Measurements from ENCODE around the gene ZDHHC17.
"Not testable (repeated sequence)": the region's sequence is repeated elsewhere in the genome, so short reads cannot be mapped to it uniquely, and the experiment has no call there.

ZDHHC17 gene

DNA sequence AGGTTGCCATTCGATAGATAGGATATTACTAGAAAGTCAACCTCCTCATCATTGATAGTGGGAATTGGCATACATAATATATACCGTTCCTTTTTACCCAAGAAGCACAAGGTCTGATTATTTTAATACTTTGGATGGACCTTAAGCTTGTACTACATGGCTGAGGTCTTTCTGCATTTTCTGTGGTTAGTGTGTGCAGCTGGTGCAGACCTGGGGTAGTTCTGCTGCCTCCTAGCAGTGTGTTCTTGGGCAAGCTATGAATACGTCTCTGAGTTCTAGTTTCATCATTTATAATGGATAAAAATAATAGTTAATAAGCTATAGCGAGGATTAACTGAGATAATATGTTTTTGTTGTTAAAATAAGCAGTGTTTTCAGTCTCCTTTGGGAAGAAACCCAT, 2.2 kb downstream of the ZDHHC17 start:
- no peak for DNase-seq (ENCODE audit: low read depth in 2 of 2)

DNA sequence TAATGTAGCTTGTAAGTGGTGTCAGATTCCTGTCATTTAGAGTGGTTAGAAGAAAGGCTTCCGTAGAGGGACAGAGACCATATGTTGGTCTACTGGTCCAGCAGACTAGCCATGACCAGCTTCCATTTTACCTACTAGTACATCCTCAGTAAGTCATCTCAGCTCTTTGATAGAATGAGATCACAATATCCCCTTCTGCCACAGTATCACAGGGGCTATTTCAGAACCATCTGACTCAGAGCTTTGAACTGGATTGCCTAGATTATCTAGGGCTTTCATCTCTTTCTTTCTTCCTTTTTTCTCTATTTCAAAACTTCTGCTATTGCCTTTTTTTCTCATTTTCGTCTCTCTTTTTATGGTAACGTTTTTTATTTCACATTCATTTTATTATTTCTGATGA, 4.7 kb downstream of the ZDHHC17 start:
- no peak for DNase-seq (ENCODE audit: low read depth in 2 of 2)

DNA sequence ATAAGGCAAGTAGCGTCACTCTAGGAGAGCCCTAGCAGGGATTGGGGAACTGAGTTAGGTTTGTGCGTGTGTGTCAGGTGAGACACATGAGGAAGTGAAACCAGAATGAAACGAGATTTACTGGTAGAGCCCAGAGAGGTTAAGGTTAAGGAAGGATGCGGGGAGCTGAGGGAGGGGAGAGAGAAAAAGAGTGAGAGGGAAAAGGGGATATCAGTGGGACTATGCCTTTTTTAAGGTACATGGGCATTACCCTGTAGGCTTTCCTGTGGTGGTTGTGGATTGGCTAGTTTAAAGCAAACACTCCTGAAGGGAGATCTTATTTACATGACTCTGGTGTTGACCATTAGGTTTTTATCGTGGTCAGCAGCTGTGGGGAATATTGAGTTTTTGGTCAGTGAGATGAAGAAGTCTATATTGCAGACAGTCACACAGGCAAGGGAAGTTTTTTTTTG, 13.9 kb downstream of the ZDHHC17 start:
- no peak for DNase-seq (ENCODE audit: low read depth in 2 of 2)

DNA sequence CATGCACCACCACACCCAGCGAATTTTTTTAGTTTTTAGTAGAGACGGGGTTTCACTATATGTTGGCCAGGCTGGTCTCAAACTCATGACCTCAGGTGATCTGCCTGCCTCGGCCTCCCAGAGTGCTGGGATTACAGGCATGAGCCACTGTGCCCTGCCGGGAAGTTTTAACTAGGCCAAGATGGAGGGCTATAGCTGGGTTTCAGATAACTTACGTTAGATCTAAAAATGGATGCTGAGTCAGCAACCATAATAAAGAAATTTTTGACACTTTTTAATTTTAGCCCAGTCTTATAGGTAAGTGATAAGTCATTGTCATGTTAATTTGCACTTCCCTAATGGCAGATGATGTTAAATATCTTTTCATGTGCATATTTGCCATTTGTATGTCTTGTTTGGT, 14.4 kb downstream of the ZDHHC17 start:
- no peak for DNase-seq (ENCODE audit: low read depth in 2 of 2)

DNA sequence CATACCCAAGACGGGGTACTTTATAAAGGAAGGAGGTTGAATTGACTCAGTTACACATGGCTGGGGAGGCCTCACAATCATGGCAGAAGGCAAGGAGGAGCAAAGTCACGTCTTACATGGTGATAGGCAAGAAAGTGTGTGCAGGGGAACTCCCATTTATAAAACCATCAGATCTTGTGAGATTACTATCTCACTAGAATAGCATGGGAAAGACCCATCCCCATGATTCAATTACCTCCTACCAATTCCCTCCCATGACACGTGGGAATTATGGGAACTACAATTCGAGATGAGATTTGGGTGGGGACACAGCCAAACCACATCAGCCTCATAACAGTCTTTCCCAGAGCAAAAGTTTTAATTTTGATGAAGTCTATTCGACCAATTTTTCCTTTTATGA, 15.4 kb downstream of the ZDHHC17 start:
- not testable (repeated sequence) for DNase-seq (ENCODE audit: low read depth in 2 of 2)

DNA sequence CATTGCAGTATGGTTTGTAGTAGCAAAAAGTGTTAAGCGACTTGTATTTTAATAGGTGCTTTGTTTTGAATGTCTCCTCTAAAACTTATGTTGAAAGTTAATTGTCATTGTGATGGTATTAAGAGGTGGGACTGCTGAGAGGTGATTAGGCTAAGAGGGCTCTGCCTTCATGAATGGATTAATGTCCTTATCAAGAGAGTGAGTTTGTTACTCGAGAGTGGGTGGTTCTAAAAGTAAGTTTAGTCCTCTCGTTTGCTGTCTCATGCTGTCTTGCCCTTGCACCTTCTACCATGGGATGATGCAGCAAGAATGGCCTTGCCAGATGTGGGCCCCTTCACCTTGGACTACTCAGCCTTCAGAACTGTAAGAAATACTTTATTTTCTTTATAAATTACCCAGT, 17.4 kb downstream of the ZDHHC17 start:
- no peak for DNase-seq (ENCODE audit: low read depth in 2 of 2)

DNA sequence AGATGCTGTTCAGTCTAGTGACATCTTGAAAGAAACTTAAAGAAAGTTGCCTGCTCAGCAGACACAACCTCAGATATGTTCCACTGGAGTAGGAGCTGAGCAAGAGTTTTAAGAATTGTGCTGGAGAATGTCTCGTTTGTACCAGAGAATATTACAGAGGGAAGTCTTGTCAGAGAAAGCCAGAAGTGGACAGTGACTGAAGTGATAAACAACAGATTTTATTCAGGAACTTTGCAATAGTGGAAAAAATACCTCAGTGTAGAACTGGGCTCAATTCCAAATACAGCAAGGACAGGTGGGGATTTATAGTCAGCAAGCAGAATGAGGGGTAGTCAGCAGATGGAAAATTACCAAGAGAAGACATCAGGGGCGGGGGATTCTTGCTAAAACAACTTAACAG, 18.6 kb downstream of the ZDHHC17 start:
- DNase-seq (ENCODE audit: low read depth in 2 of 2), result no peak

DNA sequence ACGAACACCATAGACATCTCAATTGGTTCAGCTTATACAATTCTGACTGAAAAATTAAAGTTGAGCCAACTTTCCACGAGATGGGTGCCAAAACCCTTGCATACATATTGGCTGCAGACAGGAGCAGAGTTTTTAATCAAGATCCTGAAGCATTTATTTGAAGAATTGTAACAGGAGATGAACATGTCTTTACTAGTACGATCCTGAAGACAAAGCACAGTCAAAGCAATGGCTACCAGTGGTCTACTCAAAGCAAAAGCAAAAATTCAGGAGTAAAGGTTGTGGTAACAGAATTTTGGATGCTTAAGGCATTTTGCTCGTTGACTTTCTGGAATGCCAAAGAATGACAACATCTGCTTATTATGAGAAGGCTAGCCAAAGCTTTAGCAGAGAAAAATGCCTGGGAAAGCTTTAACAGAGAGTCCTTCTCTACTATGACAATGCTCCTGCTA, 20.7 kb downstream of the ZDHHC17 start:
- DNase-seq (ENCODE audit: low read depth in 2 of 2), result no peak

DNA sequence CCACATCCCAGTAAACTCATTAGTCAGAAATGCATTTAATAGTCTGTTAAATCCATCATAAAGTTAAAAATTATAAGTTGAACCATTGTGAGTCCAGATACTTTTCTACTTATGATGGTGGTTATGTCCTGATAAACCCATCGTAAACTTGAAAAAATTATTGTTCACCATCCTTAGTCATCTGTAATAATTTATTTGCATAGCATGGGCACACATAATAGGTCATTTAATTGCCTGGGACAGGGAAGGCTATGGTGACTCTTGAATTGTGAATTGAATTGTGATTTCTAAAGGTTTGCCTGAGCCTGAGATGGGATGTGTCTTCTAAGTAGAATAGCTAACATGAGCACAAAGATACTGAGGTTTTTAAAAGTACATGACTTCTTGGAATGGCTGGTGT, 21.5 kb downstream of the ZDHHC17 start:
- no peak for DNase-seq (ENCODE audit: low read depth in 2 of 2)

DNA sequence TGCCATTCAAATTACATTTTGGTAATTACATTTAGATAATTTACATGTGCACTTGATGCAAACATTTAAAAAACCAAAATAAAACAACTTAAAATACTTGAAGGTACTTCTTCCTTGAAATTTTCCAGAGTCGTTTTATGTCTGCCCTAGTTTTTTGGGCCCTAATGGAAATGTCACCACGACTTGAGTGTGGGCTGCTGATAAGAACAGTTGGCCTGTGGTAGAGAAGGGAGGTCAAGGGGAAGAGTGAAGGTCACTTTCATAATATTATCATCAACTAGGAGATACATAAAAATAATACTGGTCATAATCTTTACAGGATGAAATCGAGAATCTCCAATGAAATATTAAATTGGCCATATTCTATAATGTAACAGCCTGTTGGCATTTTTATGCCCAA, 23.1 kb downstream of the ZDHHC17 start:
- DNase-seq (ENCODE audit: low read depth in 2 of 2), result no peak

DNA sequence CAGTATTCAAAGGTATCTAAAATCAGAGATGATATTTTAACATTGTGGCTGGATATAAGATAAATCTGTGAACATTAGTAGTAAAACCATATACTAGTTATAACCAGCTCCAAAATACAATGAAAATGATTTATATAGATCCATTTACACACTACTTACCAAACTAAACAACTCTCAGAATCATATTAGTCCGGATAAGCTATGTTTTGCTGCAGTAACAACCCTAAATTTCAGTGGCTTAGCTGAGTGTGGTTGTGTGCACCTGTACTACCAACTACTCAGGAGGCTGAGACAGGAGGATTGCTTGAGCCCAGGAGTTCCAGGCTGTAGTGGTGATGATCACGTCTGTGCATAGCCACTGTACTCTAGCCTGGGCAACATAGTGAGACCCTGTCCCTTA, 23.8 kb downstream of the ZDHHC17 start:
- DNase-seq (ENCODE audit: low read depth in 2 of 2), result no peak

DNA sequence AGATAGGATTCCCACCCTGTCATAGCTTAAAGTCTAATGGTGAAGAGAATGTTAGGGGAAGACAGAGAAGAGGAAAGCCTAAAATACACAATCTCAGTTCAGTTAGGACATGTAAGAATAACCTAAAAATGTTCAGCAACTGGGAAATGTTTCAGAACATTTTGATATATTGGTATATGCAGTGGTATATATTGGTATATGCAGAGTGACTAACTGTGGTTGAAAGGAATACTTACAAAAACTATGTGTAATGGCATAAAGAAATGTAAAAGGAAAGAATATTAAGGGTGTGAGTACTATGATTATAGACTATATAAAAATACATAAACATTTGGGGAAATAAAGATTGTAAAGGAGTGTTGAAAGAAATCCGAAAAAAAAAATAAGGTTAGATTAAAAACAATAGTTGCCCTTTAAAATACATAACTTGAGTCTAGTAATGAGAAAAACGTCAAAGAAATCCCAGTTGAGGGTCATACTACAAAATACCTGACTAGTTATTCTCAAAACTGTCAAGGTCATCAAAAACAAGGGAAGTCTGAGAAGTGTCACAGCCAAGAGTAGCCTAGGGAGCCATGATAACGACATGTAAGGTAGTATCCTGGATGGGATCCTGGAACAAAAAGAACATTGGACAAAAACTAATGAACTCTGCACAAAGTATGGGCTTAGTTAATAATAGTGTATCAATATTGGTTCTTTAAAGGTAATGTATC, 25.6 kb downstream of the ZDHHC17 start:
- DNase-seq (ENCODE audit: low read depth in 2 of 2), result no peak

DNA sequence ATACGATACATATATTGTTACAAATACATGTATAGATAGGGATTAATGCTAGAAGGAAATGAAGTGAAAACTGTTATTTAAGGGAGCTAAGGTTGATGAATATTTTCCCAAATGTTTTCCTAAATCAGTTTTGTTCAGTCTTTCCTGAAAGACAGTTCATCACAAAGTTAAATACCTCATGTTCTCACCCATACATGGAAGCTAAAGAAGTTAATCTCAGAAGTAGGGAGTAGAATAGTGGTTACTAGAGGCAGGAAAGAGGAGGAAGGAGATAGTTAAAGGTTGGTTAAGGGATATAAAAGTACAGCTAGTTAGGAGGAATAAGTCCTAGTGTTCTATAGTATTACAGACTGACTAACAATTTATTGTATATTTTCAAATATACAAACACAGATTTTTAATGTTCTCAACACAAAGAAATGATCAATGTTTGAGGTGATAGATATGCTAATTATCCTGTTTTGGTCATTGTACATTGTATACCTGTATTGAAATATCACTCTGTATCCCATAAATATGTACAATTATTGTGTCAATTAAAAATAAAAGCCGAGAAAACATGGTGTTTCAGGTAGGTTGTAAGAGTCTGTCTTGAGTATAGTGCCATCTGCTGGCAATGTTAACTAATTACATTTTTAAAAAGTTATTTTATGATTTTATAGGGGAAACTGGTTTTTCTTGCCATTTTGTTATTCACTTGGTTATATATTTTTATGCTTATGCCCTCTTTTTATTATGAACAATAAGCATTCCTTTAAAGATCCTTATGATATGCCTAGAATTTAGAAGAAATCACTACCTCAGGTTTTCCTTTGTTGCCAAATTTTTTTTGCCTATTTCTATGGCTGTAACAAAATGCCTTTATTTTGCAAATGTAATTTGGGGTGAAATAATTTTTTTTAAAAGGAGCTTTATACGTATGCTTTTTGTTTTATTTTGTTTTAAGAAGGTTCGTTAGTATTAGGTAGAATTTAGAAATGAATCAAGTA, 26.9 kb downstream of the ZDHHC17 start:
- no peak for DNase-seq (ENCODE audit: low read depth in 2 of 2)

DNA sequence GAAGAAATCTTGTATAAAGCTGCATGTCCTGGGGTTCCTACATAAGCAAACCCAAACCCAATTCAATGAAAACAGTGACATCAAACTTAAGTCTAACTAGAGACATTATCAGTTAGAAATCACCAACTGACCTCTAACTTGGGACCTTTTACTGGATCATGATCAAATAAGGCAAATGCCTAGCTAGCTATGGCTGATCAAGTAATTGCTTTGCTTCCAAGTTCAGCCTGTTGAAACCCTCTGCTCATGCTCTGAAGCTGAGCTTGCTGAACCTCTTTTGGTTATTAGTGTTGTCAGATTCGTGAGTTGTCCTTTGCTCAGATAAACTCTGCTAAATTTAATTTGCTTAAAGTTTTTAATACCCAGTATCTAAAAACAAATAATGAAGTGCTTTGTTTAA, 28.9 kb downstream of the ZDHHC17 start:
- DNase-seq (ENCODE audit: low read depth in 2 of 2), result no peak

DNA sequence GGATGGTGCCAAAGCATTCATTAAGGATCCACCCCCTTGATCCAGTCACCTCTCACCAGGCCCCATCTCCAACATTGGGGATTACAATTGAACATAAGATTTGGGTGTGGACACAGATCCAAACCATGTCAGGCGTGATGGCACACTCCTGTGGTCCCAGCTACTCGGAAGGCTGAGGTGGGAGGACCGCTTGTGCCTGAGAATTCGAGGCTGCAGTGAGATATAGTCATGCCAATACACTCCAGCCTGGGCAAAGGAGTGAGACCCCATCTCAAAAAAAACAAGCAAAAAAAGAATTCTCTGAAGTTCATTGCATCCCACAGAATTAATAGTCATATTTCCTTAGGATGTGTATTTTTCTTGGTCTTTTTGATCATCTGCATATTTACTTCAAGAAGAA, 34.9 kb downstream of the ZDHHC17 start:
- no peak for DNase-seq (ENCODE audit: low read depth in 2 of 2)

DNA sequence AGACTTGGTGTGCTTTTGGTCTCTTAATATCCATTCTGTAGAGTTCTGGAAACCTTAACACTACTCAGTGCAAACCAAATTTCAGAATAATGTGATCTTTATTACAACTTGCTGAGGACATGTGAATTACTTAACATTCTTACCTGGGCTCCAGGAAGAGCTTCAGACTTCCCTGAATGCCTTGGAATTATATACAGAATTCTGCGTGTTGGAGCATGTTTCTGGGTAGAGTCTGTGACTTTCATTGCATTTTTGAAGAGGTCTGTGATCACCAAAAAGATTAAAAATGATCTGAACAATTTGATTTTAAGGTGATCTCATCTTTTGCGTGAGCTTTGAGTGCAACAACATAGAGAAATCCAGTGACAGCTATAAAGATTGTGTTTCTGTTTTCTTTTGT, 35.4 kb downstream of the ZDHHC17 start:
- DNase-seq (ENCODE audit: low read depth in 2 of 2), result no peak

DNA sequence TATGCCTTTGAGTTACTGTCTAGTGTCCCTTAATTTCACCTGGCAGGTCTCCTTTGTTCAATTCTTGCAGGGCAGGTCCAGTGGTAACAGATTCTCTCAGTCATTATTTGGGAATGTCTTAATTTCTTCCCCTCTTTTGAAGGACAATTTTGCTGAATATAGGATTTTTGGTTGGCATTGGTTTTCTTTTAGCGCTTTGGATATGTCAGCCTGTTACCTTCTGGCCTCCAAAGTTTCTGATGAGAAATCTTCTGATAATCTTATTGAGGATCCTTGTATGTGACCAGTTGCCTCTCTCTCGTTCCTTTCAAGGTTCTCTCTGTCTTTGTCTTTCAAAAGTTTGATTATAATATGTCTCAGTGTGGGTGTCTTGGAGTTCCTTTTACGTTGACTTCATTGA, 38.1 kb downstream of the ZDHHC17 start:
- no peak for DNase-seq (ENCODE audit: low read depth in 2 of 2)

DNA sequence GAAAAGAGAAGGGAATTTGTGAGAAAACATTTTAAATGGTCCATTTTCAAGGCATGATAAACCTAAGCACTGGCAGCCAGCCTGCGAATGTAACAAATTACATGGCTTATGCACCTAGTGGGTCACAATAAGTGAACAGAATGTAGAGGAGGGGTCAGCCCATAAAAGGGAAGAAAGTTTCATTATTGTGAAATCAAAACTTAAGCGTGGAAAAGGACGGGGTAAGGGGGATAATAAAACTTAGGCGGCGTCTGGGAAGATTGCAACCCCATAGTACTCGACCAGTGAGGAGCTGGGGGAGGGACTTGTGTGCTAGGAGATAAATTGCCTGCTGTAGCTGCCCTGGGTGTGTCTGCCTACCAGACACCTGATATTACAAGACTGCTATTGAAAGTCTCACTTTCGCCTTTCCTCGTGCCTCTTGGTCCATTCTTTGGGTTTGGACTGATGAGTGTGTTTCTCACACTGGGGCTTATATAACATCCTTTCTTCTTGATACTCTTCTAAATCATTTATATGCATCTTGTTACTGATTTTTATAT, 40.6 kb downstream of the ZDHHC17 start:
- no peak for DNase-seq (ENCODE audit: low read depth in 2 of 2)

DNA sequence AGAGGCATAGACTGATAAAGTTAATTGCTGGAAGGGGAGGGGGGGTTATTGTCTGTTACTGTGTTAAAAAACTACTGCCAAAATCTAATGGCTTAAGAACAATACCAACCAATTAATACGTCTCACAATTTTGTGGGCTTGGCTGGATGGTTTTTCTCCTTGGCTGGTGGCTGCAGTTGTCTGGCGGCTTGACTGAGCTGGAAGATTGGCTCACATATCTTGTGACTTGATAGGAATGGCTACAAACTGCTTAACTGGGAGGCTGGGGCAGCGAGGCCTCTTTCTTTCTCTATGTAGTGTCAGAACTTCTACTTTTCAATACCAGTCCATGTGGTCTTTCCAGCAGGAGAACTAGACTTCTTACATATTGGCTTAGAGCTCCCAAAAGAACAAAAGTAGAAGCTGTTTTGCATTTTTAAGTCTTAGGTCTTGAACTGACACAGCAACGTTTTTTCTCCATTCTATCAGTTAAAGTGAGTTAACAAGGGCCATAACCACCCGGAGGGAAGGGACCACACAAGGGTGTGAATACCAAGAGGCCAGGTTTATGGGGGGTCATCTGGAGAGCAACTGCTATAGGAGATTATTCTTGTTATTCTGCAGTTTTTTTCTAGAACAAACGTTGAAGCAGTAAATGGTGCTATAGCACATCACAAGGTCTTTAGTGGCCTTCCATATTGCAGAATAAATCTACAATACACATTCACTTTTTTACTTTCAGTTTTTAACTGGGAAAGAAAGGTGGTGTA, 46.9 kb downstream of the ZDHHC17 start:
- no peak for DNase-seq (ENCODE audit: low read depth in 2 of 2)

DNA sequence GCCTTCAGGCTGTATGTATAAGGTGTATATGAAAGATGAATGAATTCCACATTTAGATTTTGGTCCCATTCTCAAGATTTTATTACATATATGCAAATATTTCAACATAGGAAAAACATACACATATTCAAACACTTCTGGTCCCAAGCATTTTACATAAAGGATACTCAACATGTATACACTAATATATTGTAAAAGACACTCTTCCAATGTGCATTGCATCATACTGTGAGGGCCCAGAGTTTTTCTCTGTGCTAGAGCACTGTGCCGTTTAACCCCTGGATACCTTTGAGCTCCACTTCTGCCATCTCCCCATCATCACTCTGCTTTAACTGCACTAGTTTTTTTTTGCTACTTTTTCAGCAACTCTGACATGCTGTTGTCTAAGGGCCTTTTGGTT, 48.1 kb downstream of the ZDHHC17 start:
- DNase-seq (ENCODE audit: low read depth in 2 of 2), result no peak

DNA sequence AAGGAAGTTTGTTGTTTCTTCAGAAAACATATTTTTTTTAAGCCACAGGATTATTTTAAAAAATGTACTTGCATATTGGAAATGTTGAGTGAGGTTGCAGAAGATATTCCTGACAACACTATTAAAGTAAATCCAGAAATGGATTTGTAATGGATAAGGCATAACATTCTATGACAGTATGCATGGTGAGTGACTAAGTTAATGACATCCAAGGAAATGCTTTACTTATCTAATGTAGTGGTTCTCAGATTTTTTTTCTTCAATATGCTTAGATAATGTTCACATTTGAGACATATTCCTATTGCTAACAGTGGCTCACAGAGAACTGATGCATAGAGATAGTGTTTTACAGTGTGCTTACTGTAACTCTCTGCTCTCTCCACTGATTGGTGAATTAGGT, 49.4 kb downstream of the ZDHHC17 start:
- no peak for DNase-seq (ENCODE audit: low read depth in 2 of 2)

DNA sequence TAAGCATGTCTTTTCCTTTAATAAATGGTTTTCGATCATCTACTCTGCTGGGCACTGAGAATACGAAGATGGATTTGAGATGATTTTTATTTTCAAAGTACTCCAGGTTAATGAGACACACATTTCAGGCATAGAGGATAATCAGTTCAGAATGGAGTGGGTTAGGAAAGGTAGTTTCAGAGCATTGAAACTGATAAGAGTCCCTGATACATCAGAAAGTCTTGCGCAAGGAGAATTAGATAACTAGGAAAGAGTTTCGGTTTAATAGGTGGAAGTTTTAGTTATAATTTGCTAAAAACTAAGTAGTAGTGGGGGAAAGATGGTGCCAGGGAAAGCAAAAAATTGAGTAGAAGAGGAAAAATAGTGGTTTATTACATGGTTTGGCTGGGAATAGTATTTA, 50.1 kb downstream of the ZDHHC17 start:
- DNase-seq (ENCODE audit: low read depth in 2 of 2), result no peak
